Activated gamma-delta T cell treated with Interleukin-2 at 50 U/mL for 16 hours (primary cell): ENCODE measurements around the gene RPL31.
A peak's percentile ranks its signal among the peaks of the same experiment; 100 is the strongest.

Experiments used
- DNase-seq: peaks from one replicate; pipeline ENCODE4 v3.0.0-alpha.2; 2020

Gene RPL31

DNA sequence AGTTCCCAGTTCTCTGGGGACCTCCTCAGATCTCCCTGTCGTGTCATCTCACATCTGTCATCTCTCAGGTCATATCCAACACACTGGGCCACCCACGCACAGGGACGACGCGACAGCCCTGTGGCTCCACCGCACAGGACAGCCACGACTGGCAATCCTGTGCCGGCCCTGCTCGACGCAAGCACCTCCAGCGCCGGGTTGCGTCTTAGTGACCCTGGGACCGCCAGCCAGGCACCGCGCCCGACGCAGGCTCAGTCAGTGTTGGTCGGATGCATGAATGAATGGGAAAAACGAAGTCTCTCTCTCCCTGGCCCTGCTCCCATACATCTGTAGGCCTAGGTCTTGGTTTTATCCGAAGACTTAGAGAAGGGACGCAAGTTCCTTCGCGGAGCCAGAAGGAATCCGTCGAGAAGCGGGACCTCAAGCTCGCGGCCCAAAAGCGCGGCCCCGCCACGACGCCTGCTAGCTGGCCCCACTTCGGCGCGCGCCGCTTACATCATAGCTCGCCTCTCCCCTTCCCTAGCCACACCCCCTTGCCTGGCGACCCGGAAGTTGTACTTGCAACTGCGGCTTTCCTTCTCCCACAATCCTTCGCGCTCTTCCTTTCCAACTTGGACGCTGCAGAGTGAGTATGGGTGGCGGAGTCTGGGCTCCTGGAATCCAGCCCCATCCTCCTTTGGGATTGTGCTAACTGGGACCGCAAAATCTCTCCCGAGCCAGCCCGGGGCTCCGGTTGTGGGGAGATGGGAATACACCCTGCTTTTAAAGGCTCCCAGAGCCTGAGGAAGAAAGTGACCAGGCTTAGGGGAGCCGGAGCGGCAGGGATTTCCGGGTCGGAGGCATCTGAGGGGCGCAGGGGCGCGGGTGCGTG is at the start of gene RPL31:
RPL31 (plus strand) TSS at position 599 of the 871 bp plus-strand sequence. CDS start 413 bp downstream, outside the sequence.
- peak; percentile 96 for DNase-seq

DNA sequence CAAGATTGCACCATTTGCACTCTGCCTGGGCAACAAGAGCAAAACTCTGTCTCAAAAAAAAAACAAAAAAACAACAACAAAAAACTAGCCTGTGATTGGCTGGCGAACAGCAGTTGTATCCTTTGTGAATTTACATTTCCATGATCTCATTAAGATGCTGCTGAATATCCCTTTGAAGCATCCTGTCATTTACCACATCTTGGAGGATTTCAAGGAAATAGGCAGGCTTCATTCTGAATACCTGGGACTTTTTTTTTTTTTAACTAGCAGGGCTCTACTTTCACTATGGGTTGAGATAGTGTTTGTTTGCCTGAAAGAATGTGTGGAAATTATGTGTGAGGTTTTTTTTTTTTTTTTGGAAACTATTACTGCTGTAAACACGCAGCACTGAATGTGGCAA is 49.6 kb upstream of the RPL31 start:
- no peak for DNase-seq

DNA sequence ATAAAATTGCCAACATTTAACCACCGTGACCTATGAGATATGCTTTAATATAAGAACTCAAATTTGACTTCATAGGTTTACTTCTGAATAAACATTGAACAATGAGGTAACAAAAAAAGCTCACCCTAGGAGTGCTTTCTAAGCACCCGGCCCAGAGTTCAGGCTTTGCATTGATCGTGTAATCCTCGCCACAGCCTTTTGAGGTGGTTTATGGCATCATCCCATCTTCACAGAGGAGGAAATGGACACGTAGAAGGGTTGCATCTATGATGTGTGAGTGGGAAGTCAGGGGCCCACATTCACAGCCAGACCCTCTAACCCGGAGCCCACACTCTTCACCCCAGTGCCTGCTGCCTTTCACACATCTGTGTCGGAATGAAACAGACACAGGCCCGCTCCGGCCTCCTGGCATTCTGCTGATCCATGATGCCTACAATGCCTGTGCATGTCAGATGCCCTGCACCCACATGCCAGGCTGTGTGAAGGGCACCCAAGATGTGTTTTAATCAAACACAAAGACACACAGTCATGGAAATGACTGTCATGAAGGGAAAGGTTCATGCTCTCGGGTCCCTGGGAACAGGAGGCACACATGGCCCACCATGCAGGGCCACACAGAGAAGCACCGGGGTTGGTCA is 48.6 kb upstream of the RPL31 start:
- DNase-seq = no peak

DNA sequence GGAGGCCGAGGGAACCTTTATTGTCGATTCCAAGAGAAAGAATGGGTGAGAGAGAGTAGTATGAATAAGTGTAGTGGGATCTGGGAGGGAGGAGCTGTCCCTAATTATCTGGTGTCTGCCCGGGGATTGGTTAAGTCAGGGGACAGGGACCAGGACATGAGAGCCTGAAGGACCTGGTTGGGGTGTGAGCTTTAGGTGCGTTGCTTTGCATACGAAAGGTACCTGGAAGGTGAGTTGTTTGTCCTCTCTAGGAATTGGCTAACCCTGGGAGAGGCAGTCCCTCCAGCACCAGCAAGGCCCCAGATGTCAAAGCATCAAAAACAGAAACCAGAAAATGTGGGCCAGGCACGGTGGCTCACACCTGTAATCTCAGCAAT is 48.1 kb upstream of the RPL31 start:
- DNase-seq = no peak

DNA sequence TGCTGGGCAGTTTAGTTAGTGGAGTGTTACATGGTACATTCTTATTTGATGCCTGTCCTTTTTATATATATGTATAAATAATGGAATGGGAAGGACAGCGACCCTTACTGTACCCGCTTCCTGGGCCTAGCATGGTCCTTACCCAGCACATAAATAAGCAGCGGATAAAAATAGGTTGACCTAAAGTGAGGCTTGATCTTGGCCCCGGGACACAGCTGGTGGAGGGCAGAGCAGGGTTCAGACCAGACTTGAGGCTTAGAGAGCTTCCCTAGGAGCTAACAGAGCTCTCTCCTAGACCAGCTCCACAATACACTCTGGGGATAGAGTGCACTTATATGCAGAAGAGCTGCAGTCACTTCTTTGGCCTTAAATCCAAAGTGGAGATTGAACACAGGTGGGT is 46.9 kb upstream of the RPL31 start:
- no peak for DNase-seq

DNA sequence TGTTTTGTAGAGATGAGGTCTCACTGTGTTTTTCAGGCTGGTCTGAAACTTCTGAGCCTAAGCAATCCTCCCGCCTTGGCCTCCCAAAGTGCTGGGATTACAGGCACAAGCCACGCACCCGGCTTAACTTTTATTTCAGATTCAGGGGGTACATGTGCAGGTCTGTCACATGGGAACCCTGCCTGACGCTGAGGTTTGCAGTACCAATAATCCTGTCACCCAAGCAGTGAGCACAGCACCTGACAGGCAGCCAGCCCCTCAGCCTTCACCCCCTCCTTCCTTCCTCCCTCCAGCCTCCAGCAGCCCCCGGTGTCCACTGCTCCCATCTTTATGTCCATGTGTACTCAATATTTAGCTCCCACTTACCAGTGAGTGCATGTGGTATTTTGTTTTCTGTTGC is 46.0 kb upstream of the RPL31 start:
- DNase-seq = no peak

DNA sequence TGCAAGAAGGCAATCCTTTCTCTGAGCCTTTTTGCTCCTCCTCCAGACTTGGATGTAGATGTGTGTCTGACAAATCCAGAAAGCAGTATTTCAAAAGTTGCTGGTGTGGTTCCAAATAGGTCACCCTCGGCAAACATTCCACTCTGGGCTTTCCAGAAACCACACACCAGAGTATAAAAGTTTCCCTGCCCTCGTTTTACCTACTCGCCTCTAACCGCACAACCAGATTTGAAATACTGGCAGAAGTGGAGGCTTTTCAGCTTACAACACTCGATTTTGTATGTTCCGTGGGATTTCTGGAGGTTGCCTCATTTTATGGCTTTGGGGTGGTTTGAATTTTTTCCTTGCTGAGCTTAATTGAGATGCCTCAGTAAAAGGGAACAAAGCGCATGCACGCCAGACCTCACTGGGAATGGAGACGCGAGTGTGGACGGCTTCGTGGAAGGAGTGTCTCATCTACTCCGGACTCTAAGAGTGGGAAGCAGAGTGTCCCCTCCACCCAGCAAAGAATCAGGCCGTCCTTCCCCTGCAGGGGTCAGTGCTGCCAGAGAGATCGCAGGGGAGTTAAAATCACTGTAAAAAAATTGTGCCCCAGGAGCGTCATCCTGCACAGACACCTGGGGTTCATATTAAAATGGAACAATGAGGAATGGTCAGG is 44.0 kb upstream of the RPL31 start:
- DNase-seq = no peak

DNA sequence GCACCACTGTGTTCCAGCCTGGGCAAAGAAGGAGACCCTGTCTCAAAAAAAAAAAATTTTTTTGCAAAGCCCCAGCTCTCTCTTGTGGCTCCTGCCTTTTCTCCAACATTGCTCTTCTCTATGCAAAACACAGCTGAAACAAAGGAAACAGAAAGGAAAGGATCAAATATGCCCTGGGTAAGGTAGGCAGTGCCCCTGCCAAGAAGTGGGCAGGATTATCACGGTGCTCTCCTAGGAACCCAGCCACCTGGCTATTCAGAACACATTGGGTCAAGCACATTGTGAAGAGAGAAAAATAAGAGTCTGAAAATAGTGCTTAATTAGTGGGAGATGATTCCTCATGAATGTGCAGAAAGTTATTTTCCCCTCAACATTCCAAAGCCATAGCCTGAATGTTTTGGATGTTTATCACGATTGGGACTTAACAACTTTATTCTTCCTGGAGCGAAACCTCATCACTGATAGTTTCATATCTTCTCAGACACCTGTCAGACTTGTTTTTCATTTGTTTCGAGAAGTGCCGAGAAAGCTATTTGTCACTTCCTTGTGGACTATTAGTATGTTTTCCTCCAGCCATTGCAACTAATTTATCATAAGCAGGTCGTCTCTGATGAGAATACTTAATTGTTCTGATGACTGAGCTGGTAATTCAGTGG is 42.7 kb upstream of the RPL31 start:
- no peak for DNase-seq

DNA sequence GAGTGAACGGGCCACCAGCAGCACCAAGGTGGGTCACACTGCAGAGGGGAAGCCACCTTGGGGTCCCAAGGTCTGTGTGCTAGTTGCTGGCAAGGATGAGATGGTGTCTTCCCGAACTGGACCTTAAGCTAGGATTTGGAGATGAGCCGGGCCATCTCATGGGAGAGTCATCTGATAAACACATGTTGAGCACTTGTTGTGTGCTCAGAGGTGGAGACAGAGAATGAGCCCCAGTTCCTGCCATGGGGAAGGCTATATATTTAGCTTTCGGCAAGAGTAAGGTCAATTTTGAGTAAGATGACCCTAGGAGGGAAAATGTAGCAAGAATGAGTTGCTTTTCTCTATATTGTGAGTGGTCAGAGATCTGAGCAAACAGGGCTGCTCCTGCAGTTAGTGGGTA is 41.4 kb upstream of the RPL31 start:
- no peak for DNase-seq

DNA sequence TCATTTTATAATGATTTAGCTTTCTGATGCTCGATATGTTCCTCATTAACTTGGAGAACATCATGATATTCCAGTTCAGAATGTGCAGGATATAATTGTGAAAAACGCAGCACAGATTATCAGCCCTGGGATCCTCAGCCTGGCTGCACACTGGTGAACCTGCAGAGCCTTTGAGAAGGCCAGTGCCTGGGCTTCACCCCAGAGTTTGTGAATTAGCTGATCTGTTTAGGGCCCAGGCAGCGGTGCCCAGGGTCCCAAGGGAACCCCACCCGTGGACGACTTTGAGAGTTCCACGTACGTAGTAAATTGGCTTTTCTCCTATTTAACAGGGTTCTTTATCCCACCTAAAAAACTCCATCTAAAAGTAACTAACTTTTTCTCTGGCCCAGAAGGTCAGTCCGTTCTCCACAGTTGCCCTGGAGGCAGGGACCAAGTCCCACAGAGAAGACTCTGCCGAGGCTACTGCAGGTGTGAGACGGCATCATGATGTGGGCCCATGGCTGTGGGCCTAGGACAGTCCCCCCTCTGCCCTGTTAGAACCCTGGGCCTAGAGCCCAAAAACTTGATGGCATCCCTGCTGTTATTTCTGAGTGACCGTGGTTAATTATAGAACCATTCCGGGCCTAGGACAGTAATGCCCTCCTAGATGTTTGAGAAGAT is 39.6 kb upstream of the RPL31 start:
- no peak for DNase-seq

DNA sequence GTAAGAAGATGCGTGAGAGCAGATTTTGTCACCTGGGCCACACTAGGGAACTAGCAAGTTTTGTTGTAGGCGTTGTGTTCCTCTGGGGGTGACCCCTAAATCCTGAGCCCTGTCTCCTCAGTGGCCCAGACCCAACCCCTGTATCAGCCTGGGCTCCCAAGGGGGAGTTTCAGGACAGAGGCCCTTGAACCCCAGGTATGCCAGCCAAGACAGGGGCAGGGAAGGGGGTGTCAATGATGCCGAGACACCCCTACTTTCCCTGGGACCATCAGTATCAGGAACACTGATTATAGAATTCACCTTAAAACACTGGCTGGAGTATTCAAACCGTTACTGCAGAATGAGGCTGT is 39.1 kb upstream of the RPL31 start:
- DNase-seq = no peak

DNA sequence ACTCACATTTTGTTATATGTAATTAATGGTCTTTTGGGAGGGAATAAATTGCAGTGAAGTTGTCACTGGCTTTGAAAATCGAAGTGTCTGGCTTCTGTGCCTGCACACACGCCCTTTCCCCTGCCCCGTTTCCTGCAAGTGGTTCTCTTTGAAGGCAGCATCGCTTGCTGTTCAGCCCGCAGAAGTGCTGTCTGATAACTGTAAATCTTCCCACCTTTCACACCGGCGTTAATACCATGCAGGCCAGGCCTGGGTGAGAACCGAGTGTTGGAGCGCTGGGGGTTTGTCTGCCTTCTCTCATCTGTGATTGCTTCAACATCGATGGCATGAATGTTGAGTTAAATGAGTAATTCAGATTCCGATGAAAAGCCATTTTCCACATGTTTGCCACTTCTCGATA is 37.9 kb upstream of the RPL31 start:
- no peak for DNase-seq

DNA sequence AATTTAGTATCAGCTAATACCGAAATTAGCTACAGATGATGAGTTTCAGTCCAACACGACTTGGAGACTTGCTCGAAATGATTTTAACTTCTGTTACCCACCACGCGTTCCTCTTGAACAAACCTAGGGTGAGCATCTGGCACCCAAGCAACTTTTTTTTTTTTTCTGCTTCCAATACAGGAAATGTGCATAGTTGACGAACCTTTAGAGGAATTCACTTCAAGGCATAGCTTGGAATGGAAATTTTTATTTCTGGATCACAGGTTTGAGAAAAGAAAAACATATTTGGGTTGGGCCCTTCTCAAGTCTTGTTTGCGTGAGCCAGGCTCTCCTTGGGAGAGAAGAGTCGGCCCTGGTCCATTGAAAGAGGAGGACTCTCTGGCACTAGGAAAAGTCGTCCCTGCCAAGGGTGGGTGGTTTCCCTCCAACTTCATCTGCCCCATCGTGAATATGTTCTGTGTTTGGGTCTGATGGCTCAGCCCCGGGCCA is 37.4 kb upstream of the RPL31 start:
- DNase-seq = no peak

DNA sequence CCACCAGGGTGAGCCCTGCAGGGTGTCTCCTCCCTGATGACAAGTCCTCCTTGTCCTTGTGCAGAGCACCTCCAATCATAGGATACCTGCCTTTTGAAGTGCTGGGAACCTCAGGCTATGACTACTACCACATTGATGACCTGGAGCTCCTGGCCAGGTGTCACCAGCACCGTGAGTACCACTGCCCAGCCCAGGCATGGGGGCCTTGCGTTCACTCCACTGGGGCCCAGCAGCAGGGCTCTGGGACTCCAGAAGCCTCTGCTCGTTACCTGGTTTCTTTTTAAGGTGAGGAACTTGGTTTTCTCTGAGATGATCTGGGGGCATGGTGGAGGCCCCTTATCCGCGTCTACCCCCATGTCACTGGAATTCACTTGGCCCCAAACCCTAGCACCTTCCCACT is 36.5 kb upstream of the RPL31 start:
- DNase-seq = no peak

DNA sequence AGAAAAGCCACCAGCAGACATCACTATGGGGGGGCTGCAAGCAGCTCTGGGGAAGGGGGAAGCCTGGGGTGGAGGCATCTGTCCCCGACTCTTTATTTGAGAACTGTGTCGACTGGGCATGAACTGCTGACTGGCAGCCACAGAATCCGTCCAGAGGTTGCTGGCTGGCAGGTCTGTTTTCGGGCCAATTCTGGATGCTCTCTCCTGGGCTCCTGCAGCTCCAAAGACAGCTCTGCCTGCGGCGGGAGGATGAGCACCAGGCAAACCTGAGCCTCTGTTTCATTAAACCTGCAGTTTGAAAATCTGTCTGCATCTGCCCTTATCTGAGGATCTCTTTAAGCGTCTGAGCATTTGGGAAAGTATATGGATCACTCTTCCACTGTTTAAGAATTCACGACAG is 34.4 kb upstream of the RPL31 start:
- DNase-seq = no peak

DNA sequence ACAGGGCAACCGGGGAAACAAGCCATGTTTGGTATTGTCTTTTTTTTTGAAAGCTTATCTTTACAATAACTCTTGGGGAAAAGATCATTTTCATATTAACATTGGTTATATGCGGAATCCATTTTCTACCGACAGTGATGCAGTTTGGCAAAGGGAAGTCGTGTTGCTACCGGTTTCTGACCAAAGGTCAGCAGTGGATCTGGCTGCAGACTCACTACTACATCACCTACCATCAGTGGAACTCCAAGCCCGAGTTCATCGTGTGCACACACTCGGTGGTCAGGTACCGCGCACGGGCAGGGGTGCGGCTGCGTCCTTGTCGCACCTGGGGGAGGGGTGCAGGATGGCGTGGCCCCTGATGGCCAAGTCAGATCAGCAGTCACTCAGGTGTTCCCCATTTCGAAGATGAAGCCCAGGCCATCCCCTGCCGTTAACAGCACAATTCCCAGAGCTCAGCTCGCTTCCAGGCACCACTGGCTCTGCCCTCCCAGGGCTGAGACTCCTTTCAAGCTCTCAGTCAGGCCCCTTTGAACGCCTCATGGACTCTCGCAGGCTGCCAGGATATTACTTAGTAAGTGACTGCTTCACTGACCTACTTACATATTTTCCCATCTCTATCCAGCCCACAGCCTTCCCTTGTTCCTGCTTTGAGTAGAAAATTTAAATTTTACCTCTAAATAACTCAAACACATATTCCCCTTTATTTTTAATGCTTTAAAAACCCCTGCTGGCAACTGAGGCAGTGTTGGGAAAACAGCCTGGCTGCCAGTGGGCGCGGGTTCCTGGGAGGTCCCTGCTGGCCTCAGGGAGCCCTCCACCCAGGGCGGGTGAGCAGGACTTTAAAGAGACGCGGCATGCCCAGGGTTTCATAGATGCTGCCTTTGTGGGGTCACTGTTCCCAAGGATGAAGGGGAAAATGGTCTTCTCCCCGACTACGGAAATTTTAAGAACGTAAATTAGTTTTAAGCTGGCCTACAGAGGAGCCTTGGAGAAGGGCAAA is 33.6 kb upstream of the RPL31 start:
- no peak for DNase-seq

DNA sequence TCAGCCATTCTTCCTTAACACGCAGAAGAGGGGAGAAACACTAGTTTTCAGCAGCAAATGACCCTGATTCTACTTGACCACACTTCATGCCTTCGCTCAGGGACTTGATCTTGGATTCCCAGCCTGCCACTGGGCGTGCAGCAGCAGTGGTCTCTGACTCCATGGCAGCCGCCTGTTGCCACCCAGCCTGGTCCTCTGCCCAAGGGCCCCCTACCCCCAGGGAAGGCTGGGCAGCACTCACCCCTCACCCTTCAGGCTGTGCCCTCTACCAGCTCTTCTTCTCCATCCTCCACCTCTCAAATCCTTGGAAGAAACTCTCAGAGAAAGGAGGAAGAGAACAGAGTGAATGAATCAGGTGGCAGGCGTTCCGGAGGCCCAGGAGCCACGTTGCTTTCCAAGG is 32.1 kb upstream of the RPL31 start:
- no peak for DNase-seq

DNA sequence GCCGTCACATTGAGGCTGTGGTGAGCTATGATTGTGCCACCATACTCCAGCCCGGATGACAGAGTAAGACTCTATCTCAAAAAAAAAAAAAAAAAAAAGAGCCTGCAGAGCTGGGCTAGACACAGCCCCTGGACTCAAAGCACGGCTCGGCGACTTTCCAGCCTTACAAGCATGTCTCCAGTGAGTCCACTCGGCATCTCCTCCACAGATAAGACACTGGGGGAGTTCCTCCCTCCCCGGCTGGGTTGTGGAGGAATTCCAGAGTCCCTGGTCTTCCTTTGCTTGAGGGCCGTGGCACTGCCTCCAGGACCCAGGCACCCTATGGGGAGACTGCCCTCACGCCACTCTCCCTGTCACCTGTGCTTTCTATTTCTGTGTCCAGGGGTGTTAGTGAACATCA is 30.9 kb upstream of the RPL31 start:
- DNase-seq = no peak

DNA sequence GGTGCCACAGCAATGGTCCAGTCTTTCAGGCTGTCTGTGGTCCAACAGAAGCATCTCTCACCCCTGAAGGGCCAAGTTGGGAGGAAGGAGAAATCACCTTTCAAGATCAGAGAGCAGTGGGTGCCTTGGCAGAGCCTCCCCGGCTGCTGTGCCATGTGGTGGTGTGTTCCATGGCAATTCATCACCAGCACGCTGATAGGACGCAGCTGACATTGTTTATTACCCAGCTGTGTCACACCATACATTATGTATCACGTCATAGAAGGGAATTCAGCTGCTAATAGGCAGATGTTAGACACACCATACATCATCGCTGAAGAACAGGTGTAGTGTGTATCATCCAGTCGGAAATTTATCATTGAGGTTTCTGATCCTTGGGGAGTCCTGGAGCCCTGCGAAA is 29.6 kb upstream of the RPL31 start:
- DNase-seq = no peak

DNA sequence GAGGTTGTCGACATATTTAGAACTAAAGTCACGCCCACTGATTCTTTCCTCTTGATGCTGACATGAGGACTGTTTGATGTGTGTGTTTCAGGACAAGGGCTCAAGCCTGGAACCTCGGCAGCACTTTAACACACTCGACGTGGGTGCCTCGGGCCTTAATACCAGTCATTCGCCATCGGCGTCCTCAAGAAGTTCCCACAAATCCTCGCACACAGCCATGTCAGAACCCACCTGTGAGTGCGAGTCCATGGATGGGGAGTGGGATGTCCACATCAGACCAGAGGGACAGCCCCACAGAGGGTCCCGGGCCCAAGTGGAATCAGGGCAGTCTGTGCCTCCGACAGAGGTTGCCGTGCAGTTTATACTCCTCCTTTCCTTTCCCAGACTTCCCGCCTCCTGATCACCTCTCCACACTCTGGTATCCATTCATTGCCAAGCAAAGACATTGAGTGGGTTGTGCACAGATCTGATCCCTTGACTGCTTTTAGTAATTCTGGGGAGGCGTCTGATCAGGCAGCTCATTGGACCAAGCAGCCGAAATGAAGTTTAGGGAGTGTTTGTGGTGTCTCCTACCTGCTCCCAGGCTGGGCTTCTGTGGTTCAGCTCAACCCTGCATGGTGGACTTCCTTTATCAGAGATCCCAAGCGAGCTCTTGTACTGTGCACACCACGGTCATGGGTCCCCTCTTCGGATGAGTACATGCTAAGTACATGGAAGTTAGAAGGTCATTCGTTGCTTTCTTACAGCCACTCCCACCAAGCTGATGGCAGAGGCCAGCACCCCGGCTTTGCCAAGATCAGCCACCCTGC is 27.2 kb upstream of the RPL31 start:
- no peak for DNase-seq

DNA sequence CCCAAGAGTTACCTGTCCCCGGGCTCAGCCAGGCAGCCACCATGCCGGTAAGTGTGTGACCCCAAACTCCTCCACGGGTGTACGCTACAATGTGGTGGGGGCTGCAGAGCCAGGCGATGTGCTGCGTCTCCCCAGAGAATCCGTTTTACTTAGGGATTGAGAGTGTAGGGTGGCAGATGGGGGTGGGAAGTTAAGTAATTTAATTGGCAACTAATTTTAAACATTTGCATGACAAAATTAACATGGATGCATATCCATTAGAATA is 26.6 kb upstream of the RPL31 start:
- no peak for DNase-seq
